MM.1S (cell line): ENCODE data around the gene KCNJ15.

ENCODE experiments used
- EZH2 ChIP-seq: fragments of 300-600 bp; sonication (generic); optimal IDR thresholded peaks from 2 replicates; pipeline ENCODE3; 2017; ENCODE audit warnings: low read depth, mild to moderate bottlenecking, antibody characterized with exemption, low read length, mixed read lengths
- EZH2phosphoT487 ChIP-seq: fragments of 300-600 bp; sonication (generic); IDR thresholded peaks from 2 replicates; pipeline ENCODE4 v1.6.1; 2018; ENCODE audit warnings: antibody characterized with exemption, low read length
- TF ChIP-seq, protein P1 (sequence below): fragments of 300-600 bp; sonication (generic); IDR thresholded peaks from 2 replicates; pipeline ENCODE4 v1.5.1; 2016; ENCODE audit warnings: antibody characterized with exemption, low read length, mixed read lengths

DNA sequence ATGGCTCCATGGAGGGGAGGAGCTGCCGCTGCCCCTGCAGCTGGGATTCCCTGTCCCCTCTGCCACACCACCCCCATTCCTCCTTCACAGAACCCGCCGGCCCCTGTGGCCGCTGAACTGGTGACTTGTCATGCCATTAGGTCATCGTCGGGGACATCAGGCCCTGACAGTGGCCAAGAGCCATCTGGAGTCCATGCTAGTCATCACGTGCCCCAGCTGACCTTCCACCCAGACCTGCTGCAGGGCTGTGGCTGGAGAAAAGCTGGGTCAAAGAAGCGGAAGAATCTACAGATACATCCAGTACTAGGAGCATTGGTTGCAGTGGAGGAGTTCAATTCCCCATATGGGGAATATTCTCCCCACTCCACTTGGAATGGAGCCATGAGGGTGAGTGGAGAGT lies 78.1 kb downstream of the KCNJ15 start:
- no peak for TF ChIP-seq EZH2
- TF ChIP-seq, protein P1, sequence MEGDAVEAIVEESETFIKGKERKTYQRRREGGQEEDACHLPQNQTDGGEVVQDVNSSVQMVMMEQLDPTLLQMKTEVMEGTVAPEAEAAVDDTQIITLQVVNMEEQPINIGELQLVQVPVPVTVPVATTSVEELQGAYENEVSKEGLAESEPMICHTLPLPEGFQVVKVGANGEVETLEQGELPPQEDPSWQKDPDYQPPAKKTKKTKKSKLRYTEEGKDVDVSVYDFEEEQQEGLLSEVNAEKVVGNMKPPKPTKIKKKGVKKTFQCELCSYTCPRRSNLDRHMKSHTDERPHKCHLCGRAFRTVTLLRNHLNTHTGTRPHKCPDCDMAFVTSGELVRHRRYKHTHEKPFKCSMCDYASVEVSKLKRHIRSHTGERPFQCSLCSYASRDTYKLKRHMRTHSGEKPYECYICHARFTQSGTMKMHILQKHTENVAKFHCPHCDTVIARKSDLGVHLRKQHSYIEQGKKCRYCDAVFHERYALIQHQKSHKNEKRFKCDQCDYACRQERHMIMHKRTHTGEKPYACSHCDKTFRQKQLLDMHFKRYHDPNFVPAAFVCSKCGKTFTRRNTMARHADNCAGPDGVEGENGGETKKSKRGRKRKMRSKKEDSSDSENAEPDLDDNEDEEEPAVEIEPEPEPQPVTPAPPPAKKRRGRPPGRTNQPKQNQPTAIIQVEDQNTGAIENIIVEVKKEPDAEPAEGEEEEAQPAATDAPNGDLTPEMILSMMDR, result no peak
- no peak for TF ChIP-seq EZH2phosphoT487
